ENCODE measurements around the gene SLC8A3. TPM values are rescaled to one million over a fixed set of nuclear protein-coding genes. Genes with fewer than 3 reads are reported as not detected.

SLC8A3 gene
- total RNA-seq, 4 donors from 2014 or later = 0.09 to 1.7 (median 0.23) TPM; not detected in 1

DNA sequence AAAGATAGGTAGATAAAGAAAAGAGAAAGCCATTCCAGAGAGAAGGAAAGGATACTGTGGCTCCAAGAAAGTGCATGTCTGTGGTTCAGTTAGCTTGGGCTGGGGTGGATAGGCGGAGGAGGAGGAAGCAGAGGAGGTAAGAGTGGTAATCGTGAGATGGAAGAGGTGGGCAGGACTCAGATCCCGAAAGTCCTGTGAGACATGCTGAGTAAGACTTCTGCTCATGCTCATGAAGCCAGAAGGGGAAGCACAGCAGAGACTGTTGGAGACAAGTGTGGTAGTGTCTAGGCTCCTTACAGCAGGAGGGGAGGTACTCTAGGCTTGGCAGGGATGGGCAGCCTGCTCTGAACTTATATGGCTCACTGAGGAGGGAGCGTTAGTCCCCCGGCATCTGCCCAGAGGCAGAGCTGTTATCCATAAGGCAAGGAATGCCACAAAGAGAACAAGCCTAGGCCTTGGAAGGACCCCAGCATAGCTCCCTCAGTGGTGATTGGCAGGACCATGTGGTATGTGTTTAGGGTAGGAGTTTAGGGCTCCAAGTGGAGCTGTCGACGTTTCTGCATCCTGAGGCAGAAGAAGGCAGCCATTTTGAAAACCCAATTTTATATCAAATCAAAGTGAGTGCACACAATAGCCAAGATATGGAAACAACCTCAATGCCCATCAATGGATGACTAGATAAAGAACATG is 174.2 kb downstream of the SLC8A3 start:
- 72 to 79% methylated on average over 7 of the region's 7 CpGs for WGBS, 2 donors
- TF ChIP-seq, protein P1, sequence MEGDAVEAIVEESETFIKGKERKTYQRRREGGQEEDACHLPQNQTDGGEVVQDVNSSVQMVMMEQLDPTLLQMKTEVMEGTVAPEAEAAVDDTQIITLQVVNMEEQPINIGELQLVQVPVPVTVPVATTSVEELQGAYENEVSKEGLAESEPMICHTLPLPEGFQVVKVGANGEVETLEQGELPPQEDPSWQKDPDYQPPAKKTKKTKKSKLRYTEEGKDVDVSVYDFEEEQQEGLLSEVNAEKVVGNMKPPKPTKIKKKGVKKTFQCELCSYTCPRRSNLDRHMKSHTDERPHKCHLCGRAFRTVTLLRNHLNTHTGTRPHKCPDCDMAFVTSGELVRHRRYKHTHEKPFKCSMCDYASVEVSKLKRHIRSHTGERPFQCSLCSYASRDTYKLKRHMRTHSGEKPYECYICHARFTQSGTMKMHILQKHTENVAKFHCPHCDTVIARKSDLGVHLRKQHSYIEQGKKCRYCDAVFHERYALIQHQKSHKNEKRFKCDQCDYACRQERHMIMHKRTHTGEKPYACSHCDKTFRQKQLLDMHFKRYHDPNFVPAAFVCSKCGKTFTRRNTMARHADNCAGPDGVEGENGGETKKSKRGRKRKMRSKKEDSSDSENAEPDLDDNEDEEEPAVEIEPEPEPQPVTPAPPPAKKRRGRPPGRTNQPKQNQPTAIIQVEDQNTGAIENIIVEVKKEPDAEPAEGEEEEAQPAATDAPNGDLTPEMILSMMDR (IDR thresholded peaks at IDR 0.05) = no peak
- no peak for TF ChIP-seq POLR2A (IDR thresholded peaks at IDR 0.05)
- no peak for DNase-seq
- Histone ChIP-seq H3K27me3 (peaks cover 0 to 18% (median 0%) of the 10 kb centered on the region in 4 donors), H3K4me3 (no peak overlapping the region), H3K36me3 (no peaks in the 10 kb centered on the region), H3K27ac (no peak overlapping the region), H3K9me3 (no peaks in the 10 kb centered on the region), H3K4me1 (peaks cover 5 to 20% (median 14%) of the 10 kb centered on the region in 3 donors)
- intact Hi-C loops (cut with DNase I) = no loop called here

DNA sequence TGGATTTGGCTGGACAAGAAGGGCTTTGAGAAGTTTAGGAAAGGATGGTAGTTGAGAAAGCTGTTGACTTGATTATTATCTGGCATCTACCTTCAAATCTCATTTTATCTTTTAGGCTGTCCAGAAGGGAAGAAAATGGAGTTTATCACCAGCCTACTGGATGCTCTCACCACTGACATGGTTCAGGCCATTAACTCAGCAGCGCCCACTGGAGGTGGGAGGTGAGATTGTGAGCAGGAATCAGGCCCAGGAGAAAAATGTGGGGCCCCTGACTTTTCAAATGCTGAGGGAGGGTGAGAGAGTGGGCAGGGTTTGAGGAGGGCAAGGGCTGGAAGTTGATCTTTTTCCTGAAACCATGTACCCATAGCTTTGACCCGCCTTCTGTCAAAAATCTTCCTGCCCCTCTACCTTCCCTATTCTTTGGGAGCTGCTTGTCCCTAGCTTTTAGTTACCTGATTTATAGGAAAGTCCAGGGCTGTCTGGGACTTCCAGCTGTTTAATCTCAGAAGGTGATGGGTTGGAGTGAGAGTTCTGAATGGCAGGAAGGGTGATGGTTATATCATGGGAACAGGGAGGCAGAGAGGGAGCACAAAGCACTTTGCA is 175.4 kb downstream of the SLC8A3 start:
- Histone ChIP-seq H3K9me3 (no peaks in the 10 kb centered on the region), H3K4me3 (no peak overlapping the region), H3K27me3 (peaks cover 0 to 18% (median 0%) of the 10 kb centered on the region in 4 donors), H3K36me3 (no peaks in the 10 kb centered on the region), H3K4me1 (peaks cover 0 to 17% (median 13%) of the 10 kb centered on the region in 3 donors), H3K27ac (no peak overlapping the region)
- DNase-seq = no peak
- intact Hi-C loops (cut with DNase I) = no loop called here
- TF ChIP-seq POLR2A (IDR thresholded peaks at IDR 0.05) = no peak
- TF ChIP-seq, protein P1 (IDR thresholded peaks at IDR 0.05) = peak in 5 of 6 experiments; percentile 35 to 73 (median 40)
- 36 to 58% methylated on average over 1 to 2 of the region's 2 CpGs for WGBS, 2 donors

DNA sequence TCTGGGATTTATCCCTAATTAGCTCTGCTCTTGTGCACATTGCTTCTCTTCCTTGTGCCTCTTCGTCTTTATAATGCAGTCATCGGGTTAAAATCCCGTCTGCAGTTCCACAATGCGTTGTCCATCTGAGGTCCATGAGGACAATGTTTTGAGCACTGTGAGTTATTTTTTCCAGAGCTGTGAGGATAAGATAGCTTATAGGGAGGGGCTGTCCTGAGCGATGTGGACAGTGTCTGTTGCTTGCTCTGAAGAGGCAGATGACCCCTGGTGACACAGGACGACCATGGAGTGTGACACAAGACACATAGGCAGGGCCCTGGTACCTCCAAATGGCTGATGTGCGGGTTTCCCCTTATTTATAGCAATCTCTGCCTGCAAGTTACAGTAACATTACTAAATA is 177.0 kb downstream of the SLC8A3 start:
- H3K36me3 ChIP-seq = no peaks in the 10 kb centered on the region
- WGBS, 2 donors = 90 to 92% methylated on average over 7 of the region's 7 CpGs
- H3K27ac ChIP-seq = no peak overlapping the region
- TF ChIP-seq POLR2A (IDR thresholded peaks at IDR 0.05) = no peak
- TF ChIP-seq, protein P1 (IDR thresholded peaks at IDR 0.05) = no peak
- H3K4me3 ChIP-seq = no peak overlapping the region
- peaks cover 0 to 24% (median 13%) of the 10 kb centered on the region in 3 donors for H3K4me1 ChIP-seq
- no peak for DNase-seq
- peaks cover 0 to 18% (median 0%) of the 10 kb centered on the region in 4 donors for H3K27me3 ChIP-seq
- intact Hi-C loops (cut with DNase I) = no loop called here
- H3K9me3 ChIP-seq = no peaks in the 10 kb centered on the region

DNA sequence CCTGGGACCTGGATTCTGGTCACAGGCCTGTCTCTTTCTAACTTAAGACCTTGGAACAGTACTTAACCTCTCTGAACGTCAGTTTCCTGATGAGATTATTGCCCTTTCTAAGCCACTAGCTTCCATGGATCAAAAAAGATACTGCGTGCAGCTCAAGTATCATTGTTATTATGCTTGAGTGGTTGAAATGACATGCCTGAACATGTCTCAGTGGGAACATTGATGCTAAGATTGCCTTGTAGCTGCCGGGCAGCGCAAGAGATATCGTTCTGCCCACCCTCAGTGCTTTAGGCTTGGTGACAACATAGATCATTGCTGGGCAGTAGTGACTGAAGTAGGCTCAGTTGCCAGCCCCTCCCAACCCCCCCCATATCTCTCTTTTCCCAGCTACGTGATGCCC is 177.7 kb downstream of the SLC8A3 start:
- no peak for DNase-seq
- H3K27ac ChIP-seq = no peak overlapping the region
- intact Hi-C loops (cut with DNase I) = no loop called here
- no peak overlapping the region for H3K4me3 ChIP-seq
- TF ChIP-seq, protein P1 (IDR thresholded peaks at IDR 0.05) = no peak
- TF ChIP-seq POLR2A (IDR thresholded peaks at IDR 0.05) = no peak
- no peaks in the 10 kb centered on the region for H3K9me3 ChIP-seq
- no peaks in the 10 kb centered on the region for H3K36me3 ChIP-seq
- 48 to 74% methylated on average over 5 of the region's 6 CpGs for WGBS, 2 donors
- H3K4me1 ChIP-seq = peaks cover 0 to 24% (median 13%) of the 10 kb centered on the region in 3 donors
- peaks cover 0 to 18% (median 0%) of the 10 kb centered on the region in 4 donors for H3K27me3 ChIP-seq

DNA sequence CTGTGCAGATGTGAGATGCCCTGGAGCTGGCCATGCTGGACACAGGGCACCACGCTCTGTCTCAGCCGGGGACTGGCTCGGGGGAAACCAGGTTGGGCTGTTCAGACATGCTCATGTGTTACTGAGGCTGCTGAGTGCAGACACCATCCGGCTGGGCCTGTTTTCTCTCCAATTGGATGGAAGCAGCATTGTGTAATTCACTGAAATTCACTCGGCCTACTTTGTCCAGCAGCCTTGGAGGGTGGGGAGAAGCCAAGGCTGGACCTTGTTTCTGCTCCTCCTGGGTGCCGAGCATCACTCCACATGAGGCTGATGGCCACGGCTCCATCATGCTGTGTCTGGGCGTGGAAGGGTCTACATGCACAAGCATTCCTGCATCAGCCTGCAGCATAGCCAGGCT is 178.8 kb downstream of the SLC8A3 start:
- Histone ChIP-seq H3K4me1 (peaks cover 0 to 24% (median 13%) of the 10 kb centered on the region in 3 donors), H3K4me3 (no peak overlapping the region), H3K9me3 (no peaks in the 10 kb centered on the region), H3K36me3 (no peaks in the 10 kb centered on the region), H3K27me3 (peaks cover 0 to 22% (median 0%) of the 10 kb centered on the region in 4 donors), H3K27ac (no peak overlapping the region)
- DNase-seq = no peak
- intact Hi-C loops (cut with DNase I) = no loop called here
- 25 to 33% methylated on average over 4 to 5 of the region's 8 CpGs for WGBS, 2 donors
- TF ChIP-seq POLR2A (IDR thresholded peaks at IDR 0.05) = no peak
- TF ChIP-seq, protein P1 (IDR thresholded peaks at IDR 0.05) = no peak
